HepG2 (cell line): ENCODE measurements around the gene USP10. TPM values are rescaled to one million over a fixed set of nuclear protein-coding genes. Genes with fewer than 3 reads are reported as not detected.
A peak's percentile ranks its signal among the peaks of the same experiment; 100 is the strongest.

Experiments used
- CBX5 ChIP-seq: sonication (generic); formaldehyde crosslinking; IDR thresholded peaks from 2 replicates; pipeline ENCODE4 v1.4.0; 2020; ENCODE audit warnings: missing genetic modification reagents, borderline replicate concordance
- CEBPB ChIP-seq: IDR thresholded peaks from 2 replicates; pipeline ENCODE4 v1.6.1; 2011; ENCODE audit warnings: low read depth, low read length, improper control_type of control experiment, borderline replicate concordance
- DPF2 ChIP-seq: sonication (generic); formaldehyde crosslinking; IDR thresholded peaks from 2 replicates; pipeline ENCODE4 v1.4.0; 2020; ENCODE audit warnings: mild to moderate bottlenecking, low read depth, missing genetic modification reagents, borderline replicate concordance
- ETV5 ChIP-seq: IDR thresholded peaks from 2 replicates; pipeline ENCODE4 v1.6.1; 2018; ENCODE audit warnings: missing biosample characterization, missing genetic modification reagents, inconsistent platforms, borderline replicate concordance
- FOXO4 ChIP-seq: sonication (generic); formaldehyde crosslinking; conservative IDR thresholded peaks from 2 replicates; pipeline ENCODE4 v1.8.1; 2023; ENCODE audit warnings: missing genetic modification reagents
- HMGXB4 ChIP-seq, 2 experiments: sonication (generic) in 1 of 2; formaldehyde crosslinking in 1 of 2; IDR thresholded peaks; 2 replicates each; pipeline versions ENCODE4 v1.4.0 to v1.6.1; 2018 to 2020; ENCODE audit warnings: missing genetic modification reagents in 2 of 2, borderline replicate concordance in 1 of 2, low read depth in 1 of 2, mild to moderate bottlenecking in 1 of 2, missing biosample characterization in 1 of 2
- HOXA3 ChIP-seq: sonication (generic); formaldehyde crosslinking; IDR thresholded peaks from 2 replicates; pipeline ENCODE4 v1.5.0; 2020; ENCODE audit warnings: missing genetic modification reagents
- MEIS2 ChIP-seq: sonication (generic); formaldehyde crosslinking; IDR thresholded peaks from 2 replicates; pipeline ENCODE4 v1.9.0; 2021; ENCODE audit warnings: mild to moderate bottlenecking, missing genetic modification reagents
- PCBP1 ChIP-seq: fragments of 200-400 bp; formaldehyde crosslinking; IDR thresholded peaks from 2 replicates; pipeline ENCODE4 v1.6.1; 2017; ENCODE audit warnings: mild to moderate bottlenecking, low read depth, low read length, borderline replicate concordance
- SMAD3 ChIP-seq: sonication (generic); formaldehyde crosslinking; IDR thresholded peaks from 2 replicates; pipeline ENCODE4 v1.4.0; 2020; ENCODE audit warnings: missing genetic modification reagents
- ZBTB39 ChIP-seq: sonication (generic); formaldehyde crosslinking; IDR thresholded peaks from 2 replicates; pipeline ENCODE4 v1.5.0; 2020; ENCODE audit warnings: missing genetic modification reagents
- ZNF205 ChIP-seq: IDR thresholded peaks from 2 replicates; pipeline ENCODE4 v1.6.1; 2018; ENCODE audit warnings: missing biosample characterization, missing genetic modification reagents
- ZNF713 ChIP-seq: sonication (generic); formaldehyde crosslinking; IDR thresholded peaks from 2 replicates; pipeline ENCODE4 v1.4.0; 2020; ENCODE audit warnings: mild to moderate bottlenecking, missing genetic modification reagents
- ZNF850 ChIP-seq: sonication (generic); formaldehyde crosslinking; conservative IDR thresholded peaks from 2 replicates; pipeline ENCODE4 v1.9.0; 2021; ENCODE audit warnings: mild to moderate bottlenecking, missing genetic modification reagents
- ZUFSP ChIP-seq: sonication (generic); formaldehyde crosslinking; IDR thresholded peaks from 2 replicates; pipeline ENCODE4 v1.9.0; 2021; ENCODE audit warnings: missing genetic modification reagents, mild to moderate bottlenecking, borderline replicate concordance
- polyA plus RNA-seq, 8 experiments: library from polyadenylated mRNA; depleted of rRNA in 3 of 8; stranded (reverse) in 7 of 8; unstranded in 1 of 8; fragments of >200 nt; fragmentation: Illumina TruSeq in 4 of 8; extraction: Trizol in 4 of 8; gene quantifications; 2 replicates each; pipeline versions ENCODE4 v1.2.1 to v1.2.3, GENCODE V29; 2011 to 2016; ENCODE audit warnings: low read depth in 4 of 8, missing spikeins in 1 of 8, mixed read lengths in 1 of 8; ENCODE audit not compliant: insufficient read depth in 1 of 8
- total RNA-seq, 5 experiments: library from RNA; depleted of rRNA; stranded (reverse); fragments of >200 nt; fragmentation: Illumina TruSeq; extraction: Trizol; gene quantifications; 2 replicates each; pipeline ENCODE4 v1.2.3, GENCODE V29; 2016; ENCODE audit warnings: low read depth in 1 of 5
- TF ChIP-seq, protein P1 (sequence below): sonication (generic); formaldehyde crosslinking; IDR thresholded peaks from 2 replicates; pipeline ENCODE4 v1.8.1; 2022; ENCODE audit warnings: mild to moderate bottlenecking, missing genetic modification reagents
- TF ChIP-seq, protein P2 (sequence below): sonication (generic); formaldehyde crosslinking; IDR thresholded peaks from 2 replicates; pipeline ENCODE4 v1.4.0; 2020; ENCODE audit warnings: missing genetic modification reagents

The USP10 gene
- total and polyA plus RNA-seq, 2 of the 13 experiments (the other 11 are each of a cell fraction or from before 2014, with no cell fraction given) = 79.1 to 122 TPM

- TF ChIP-seq ZBTB39 = 0 out of 2 replicates have a peak, but pooled peaks have one; percentile 36
- peak; percentile 87; a peak in 3 of 4 replicates for TF ChIP-seq HMGXB4 (CRISPR knock-in tag; IDR thresholded peaks at IDR 0.05; ENCODE audit: borderline replicate concordance in 1 of 2, low read depth in 1 of 2)
- TF ChIP-seq MEIS2 (CRISPR knock-in tag) = 0 out of 2 replicates have a peak, but pooled peaks have one; percentile 24
- TF ChIP-seq, protein P1, sequence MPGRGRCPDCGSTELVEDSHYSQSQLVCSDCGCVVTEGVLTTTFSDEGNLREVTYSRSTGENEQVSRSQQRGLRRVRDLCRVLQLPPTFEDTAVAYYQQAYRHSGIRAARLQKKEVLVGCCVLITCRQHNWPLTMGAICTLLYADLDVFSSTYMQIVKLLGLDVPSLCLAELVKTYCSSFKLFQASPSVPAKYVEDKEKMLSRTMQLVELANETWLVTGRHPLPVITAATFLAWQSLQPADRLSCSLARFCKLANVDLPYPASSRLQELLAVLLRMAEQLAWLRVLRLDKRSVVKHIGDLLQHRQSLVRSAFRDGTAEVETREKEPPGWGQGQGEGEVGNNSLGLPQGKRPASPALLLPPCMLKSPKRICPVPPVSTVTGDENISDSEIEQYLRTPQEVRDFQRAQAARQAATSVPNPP (CRISPR knock-in tag) = no peak
- no peak for TF ChIP-seq PCBP1
- TF ChIP-seq CEBPB = peak; percentile 58; the same call in 1 of the 2 replicates
- no peak for TF ChIP-seq ZUFSP
- peak; percentile 44; the same call in 1 of the 2 replicates for TF ChIP-seq HOXA3 (CRISPR knock-in tag)
- 0 out of 2 replicates have a peak, but pooled peaks have one; percentile 52 for TF ChIP-seq DPF2 (CRISPR knock-in tag)
- peak; percentile 76 for TF ChIP-seq ETV5 (CRISPR knock-in tag)
- 0 out of 2 replicates have a peak, but pooled peaks have one; percentile 84 for TF ChIP-seq FOXO4 (CRISPR knock-in tag)
- TF ChIP-seq ZNF850 (CRISPR knock-in tag) = no peak
- TF ChIP-seq, protein P2, sequence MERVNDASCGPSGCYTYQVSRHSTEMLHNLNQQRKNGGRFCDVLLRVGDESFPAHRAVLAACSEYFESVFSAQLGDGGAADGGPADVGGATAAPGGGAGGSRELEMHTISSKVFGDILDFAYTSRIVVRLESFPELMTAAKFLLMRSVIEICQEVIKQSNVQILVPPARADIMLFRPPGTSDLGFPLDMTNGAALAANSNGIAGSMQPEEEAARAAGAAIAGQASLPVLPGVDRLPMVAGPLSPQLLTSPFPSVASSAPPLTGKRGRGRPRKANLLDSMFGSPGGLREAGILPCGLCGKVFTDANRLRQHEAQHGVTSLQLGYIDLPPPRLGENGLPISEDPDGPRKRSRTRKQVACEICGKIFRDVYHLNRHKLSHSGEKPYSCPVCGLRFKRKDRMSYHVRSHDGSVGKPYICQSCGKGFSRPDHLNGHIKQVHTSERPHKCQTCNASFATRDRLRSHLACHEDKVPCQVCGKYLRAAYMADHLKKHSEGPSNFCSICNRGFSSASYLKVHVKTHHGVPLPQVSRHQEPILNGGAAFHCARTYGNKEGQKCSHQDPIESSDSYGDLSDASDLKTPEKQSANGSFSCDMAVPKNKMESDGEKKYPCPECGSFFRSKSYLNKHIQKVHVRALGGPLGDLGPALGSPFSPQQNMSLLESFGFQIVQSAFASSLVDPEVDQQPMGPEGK (CRISPR knock-in tag) = no peak
- peak; percentile 28; the same call in 1 of the 2 replicates for TF ChIP-seq CBX5 (CRISPR knock-in tag)
- TF ChIP-seq ZNF713 = peak; percentile 23; the same call in 1 of the 2 replicates
- TF ChIP-seq ZNF205 (CRISPR knock-in tag) = peak; percentile 43; the same call in 1 of the 2 replicates
- TF ChIP-seq SMAD3 (CRISPR knock-in tag) = 0 out of 2 replicates have a peak, but pooled peaks have one; percentile 52
These were observed 26.4 kb downstream of the USP10 start (continued) for GRCh38 chr16:84726079-84726668.
